GM18505 (cell line): ENCODE measurements around the gene PEPD.
"Not testable (repeated sequence)": the region's sequence is repeated elsewhere in the genome, so short reads cannot be mapped to it uniquely, and the experiment has no call there.

Source experiments
- ATAC-seq: cut with Tn5 transposase; IDR thresholded peaks from one replicate; pipeline ENCODE4 v1.9.1; 2021; ENCODE audit not compliant: unreplicated experiment
- POLR2A ChIP-seq: IDR thresholded peaks from 4 replicates; pipeline ENCODE4 v1.6.1; 2011; ENCODE audit warnings: borderline replicate concordance; ENCODE audit not compliant: insufficient read depth, insufficient read length; ENCODE audit errors: extremely low read depth

Gene PEPD

DNA sequence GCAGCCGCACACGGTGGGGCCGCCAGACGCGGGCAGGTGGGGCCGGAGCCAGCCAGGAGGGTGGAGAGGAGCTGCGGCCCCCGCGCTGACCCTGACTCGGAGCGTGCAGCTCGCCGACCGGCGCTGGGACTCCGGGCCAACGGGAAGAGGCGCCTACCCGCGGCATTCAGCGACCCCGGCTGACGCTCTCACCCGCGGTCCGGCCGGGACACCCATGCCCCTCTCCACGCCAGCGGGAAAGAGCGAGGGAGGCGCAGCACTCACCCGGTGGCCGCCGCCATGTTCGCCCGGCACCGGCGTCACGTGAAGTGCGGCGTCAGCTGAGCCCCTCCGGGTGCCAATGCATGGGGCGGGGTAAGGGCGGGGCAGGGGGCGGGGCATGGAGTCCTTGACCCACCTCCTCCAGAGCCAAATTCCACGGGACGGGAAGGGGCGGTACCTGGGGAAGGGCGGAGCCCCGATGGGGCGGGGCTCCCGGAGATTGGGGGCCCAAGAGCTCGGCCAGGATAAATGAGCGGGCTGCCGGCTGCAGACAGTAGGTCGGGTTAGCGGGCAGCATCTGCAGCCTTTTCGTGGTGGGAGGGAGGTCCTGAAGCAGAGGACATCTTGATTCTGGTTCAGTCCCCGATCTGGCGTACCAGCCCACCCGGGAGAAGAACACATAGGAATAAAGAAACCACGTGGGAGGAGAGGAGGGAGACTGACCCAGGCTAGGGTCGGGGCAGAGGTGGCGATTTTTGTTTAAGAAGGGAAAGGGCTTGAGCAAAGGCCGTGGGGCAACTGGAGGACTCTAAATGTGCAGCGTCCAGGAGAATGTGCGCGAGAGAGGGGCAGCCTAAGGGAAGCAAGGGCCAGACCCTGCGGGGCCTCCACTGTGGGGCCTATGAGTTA lies at the start of gene PEPD:
TSS of gene PEPD (minus strand) at position 312 of the 891 bp plus-strand sequence. CDS start at position 281, 31 bp downstream.
- peak; percentile 83 for TF ChIP-seq POLR2A
- ATAC-seq, result peak; percentile 90

DNA sequence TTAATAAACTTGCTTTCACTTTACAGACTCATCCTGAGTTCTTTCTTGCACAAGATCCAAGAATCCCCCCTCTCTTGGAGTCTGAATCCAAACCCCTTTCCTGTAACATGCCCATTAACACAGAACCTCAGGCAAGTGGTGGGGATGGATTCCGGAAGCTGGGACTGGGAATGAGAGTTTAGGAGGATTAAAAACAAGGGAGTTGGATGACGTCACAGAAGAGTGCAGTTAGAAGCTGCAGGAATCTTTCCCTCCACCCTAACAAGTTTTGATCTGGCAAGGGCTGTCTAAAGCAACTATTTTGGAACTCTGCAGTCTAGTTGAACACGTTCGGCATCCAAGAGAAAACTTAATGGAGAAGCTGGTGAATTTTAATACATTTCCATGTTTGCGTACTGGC lies 48.2 kb upstream of the PEPD start:
- no peak for TF ChIP-seq POLR2A
- no peak for ATAC-seq

DNA sequence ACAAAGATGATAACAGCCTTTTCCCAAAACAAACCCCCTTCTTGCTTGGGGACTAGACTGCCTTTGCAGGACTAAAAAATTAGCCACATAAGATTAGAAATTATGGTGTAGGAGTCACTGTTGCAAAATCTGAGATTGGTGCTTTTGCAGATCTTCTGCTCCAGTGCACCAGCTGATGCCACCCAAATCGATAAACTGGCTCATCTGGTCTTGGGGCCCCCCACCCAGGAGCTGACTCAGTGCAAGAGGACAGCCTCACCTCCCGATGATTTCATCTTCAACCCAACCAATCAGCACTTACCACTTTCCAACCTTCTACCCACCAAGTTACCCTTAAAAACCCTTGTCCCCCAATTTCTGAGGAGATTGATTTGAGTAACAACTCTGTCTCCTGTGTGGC lies 47.1 kb upstream of the PEPD start:
- no peak for TF ChIP-seq POLR2A
- no peak for ATAC-seq

DNA sequence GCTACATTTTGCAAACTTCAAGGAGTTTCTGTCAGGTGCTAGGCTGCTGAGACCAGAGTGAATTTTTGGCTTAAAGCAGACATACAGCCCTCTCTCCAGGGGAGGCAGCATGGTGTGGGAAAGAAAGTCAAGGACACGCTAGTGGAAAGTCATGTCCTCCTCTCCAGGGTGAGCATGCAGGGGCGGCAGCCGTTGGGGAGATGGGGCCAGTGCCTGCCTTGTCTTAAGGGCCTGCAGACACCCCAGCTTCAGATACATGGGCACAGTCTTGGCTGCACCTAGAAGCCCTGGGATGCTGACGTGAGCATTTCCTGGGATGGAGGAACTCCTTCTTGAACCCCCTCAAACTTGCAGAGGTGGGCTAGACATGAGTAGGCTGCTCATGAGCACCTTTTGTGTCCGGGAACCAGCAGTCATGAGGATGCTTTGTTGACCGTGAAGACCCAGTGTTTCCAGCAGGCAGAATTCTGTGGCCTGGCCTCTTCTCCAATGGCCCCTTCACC lies 43.3 kb upstream of the PEPD start:
- ATAC-seq, result no peak
- no peak for TF ChIP-seq POLR2A

DNA sequence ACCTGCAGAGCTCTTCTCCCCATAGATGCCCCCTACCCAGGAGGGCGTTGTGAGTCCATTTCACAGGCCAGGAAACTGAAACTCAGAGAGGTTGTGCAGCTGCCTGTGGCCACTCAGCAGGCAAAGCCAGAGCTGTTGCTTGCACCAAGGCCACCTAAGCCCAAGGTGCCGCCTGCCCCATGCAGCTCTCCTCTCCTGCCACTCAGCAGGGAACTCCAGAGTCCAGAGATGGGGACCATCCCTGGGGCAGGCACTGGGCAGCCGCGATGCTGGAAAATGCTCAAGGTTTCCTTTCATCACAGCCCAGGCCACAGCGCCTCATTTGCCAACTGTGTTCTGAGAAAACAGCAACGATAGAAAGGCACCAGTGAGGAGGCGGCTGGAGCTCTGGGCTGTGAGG lies 41.0 kb upstream of the PEPD start:
- TF ChIP-seq POLR2A, result no peak
- no peak for ATAC-seq

DNA sequence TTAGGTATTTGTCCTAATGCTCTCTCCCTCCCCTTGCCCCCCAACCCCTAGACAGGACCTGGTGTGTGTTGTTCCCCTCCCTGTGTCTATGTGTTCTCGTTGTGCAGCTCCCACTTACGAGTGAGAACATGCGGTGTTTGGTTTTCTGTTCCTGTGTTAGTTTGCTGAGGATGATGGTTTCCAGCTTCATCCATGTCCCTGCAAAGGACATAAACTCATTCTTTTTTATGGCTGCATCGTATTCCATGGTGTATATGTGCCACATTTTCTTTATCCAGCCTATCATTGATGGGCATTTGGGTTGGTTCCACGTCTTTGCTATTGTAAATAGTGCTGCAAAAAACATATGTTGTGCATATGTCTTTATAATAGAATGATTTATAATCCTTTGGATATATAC lies 40.1 kb upstream of the PEPD start:
- not testable (repeated sequence) for ATAC-seq

DNA sequence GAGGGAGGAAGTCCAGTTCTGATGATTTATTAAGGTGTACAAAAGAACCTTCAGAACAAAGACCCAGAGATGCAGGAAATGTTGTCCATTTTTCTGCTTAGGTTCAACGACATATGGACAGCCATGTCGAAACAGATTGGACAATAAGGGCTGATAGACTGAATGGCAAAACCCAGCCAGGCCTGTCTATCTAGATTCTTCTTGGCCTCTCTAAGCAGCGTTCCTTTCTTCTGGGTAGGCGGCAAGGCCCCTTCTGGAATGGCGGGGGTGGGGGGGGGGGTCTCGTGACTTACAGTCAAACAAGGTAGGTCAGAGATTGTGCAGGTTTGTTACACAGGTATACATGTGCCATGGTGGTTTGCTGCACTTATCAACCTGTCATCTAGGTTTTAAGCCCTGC lies 39.7 kb upstream of the PEPD start:
- TF ChIP-seq POLR2A, result no peak

DNA sequence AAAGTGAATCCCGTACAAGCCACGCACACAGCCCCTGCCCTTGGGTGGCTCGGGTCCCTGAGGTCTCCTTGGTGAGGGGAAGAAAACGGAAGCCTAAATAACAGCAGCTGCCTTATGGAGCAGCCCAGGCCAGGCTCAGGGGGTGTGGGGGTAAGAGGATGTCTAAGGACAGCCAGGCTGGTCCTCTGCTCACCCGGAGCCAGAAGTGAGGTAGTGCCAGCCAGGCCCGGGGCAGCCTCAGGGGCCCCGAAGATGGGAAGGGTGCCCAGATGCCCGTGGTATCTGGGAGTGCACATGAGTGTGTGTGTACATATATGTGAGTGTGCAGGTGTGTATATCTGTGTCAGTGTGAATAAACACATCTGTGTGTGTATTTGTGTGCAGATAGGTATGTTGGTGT lies 38.4 kb upstream of the PEPD start:
- no peak for TF ChIP-seq POLR2A
- ATAC-seq, result no peak

More for the DNA sequence above, 39.7 kb upstream of the PEPD start:
- no peak for ATAC-seq

DNA sequence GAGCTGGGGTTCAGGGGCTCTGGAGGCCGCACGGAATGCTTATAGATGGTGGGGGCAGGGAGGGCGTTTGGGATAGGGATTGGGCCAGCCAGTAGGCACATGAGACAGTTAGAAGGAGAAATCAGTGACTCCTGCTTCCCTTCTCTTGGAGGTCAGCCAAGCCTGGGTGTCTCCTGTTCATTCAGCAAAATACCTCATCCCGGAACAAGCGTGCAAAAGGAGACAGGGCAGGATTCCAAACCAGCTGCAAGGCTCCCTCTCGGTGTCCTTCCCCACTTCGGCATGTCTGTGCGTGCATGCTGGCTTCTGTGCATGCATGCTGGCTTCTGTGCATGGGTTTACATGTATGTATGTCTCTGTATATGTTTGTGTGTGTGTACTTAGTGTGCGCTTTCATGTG lies 37.3 kb upstream of the PEPD start:
- ATAC-seq, result no peak

DNA sequence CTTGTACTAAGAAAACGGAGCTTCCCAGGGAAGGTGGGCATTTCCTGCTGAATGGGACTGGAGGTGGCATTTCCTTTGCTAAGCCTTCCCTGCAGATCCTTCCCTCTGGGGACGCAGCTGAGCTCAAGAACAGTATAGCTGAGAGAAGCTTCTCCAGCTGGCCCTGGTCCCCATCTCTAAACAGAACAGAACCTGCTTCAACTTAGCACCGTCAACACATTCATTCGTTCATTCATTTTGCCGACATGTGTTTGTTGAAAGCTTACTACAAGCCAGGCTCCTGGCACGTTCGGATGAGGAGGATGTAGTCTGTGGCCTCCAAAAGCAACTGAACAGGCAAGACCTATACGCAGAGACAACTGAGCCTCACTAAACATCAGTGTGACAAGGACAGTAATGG lies 36.6 kb upstream of the PEPD start:
- no peak for TF ChIP-seq POLR2A
- no peak for ATAC-seq

More for the DNA sequence above, 37.3 kb upstream of the PEPD start:
- TF ChIP-seq POLR2A, result no peak

DNA sequence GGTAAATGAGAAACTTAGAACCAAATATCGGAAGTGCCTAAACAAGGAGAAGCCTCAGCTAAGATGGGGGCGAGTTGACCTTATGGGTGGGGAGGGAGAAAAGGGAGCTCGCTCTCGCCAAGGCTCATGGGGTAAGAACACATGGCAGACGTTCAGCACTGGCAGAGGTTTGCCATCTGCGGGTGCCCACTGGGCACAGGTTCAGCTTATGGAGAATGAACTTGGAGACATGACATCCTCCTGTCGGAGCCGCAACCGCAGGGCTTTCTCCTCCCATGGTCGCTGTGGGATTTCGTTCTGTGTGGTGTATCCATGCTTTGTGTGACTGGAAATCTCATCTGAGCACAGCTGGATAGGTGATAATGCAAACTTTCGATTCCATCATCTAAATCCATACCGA lies 36.1 kb upstream of the PEPD start:
- TF ChIP-seq POLR2A, result no peak
- ATAC-seq, result no peak

DNA sequence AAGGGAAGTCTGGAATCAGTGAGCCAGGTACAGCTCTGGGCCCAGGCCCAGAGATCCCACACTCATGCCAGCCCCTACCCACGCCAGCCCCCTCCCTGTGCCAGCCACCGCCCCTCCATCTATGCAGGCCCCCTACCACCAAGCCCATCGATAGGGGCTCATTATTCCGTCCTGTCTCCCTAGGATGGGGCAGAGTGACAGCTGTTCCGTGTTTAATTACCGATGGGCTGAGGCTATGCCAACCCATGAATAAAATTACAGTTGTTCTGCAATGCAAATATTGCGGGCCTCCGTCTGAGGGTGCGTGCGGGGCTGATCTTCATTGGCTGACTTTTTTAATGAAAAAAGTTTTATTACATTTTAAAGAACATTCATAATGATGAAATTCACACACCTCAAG lies 35.6 kb upstream of the PEPD start:
- ATAC-seq, result no peak

DNA sequence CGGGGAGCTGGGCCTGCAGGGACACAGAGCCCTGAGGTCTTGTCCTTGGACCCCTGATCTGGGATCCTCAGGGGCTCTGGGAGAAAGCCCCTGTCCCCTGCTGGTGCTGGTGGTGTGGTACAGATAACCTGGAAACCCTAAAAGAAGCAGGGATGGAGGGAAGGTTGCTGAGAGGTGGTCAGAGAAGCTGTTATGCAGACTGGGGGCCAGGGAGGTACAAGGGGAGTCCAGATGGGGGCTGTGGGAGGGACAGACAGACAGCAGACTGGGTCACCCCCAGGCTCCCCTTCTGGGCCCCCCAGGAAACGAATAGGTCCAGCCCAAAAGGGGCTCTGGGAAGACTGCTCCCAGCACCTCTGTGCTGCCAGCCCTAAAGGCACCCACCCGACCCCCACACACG lies 34.7 kb upstream of the PEPD start:
- no peak for TF ChIP-seq POLR2A
- ATAC-seq, result no peak

More for the DNA sequence above, 35.6 kb upstream of the PEPD start:
- no peak for TF ChIP-seq POLR2A

DNA sequence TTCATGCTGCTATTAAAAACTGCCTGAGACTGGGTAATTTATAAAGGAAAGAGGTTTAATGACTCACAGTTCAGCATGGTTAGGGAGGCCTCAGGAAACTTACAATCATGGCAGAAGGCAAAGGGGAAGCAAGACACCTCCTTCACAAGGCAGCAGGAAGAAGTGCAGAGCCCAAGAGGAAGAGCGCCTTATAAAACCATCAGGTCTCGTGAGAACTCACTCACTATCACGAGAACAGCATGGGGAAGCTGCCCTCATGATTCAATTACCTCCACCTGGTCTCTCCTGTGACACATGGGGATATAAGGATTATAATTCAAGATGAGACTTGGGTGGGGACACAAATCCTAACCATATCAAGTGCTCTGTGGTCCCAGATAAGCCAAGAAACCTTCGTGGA lies 34.1 kb upstream of the PEPD start:
- not testable (repeated sequence) for ATAC-seq

DNA sequence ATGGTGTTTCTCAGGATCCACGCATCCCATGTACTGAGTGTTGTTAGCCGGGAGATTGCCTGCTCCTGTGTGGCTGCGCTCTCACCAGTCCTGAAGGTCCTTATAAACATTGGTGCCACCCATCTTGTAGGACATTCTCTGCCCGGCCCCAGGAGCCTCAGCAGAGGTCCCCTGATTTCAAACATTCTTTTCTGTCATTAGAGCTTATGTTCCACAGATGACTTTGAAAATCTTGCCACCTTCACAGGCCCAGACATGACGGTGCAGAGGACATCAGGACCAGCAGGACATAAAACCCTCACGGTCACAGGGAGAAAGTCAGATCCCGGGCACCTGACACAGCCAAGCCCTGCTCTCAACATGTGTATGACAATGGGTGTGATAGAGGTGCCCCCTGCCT lies 33.2 kb upstream of the PEPD start:
- TF ChIP-seq POLR2A, result no peak
- ATAC-seq, result no peak

DNA sequence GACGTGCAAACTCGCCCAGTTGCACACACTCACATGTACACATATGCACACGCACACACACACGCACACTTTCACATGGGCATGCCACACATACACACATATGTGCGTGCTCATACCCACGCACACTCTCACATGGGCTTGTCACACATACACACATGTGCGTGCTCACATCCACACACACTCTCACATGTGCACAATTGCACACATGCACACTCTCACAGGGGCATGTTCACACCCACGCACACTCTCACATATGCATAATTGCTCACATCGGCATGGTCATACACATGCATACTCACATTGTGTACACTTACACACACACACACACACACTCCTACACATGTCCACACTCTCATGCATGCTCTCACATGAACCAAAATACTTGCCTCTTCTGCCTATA lies 32.8 kb upstream of the PEPD start:
- ATAC-seq, result no peak
- TF ChIP-seq POLR2A, result no peak
